Kidney (tissue), 14 donors: ENCODE data around the gene FOXF2. TPM values are rescaled to one million over a fixed set of nuclear protein-coding genes. Genes with fewer than 3 reads are reported as not detected.

Experiments
- DNase-seq, 5 donors: peaks; one replicate each; pipeline ENCODE4 v3.0.0-alpha.2; 2013 to 2020
- FAIRE-seq: peaks from 2 replicates; lab custom pipeline; 2012; peaks lifted over from hg19 to GRCh38; lab: Jason Lieb, UNC
- H3K27ac ChIP-seq, 2 donors: one replicate each; pipeline ENCODE4 v1.7.0; 2013; ENCODE audit warnings: low read depth in 2 of 2, low read length in 2 of 2, inconsistent platforms in 1 of 2
- H3K27me3 ChIP-seq: one replicate; pipeline ENCODE4 v1.7.1; 2013; ENCODE audit warnings: low read length, inconsistent platforms; ENCODE audit not compliant: control insufficient read depth, insufficient read depth
- H3K36me3 ChIP-seq, 3 donors: one replicate each; pipeline versions ENCODE4 v1.7.0 to v1.7.1; 2013; ENCODE audit warnings: low read length in 3 of 3, control low read depth in 1 of 3, inconsistent platforms in 1 of 3; ENCODE audit not compliant: insufficient read depth in 3 of 3, control insufficient read depth in 2 of 3
- H3K4me1 ChIP-seq, 3 donors: one replicate each; pipeline versions ENCODE4 v1.7.0 to v1.7.1; 2013; ENCODE audit warnings: low read length in 3 of 3, inconsistent platforms in 1 of 3, low read depth in 1 of 3; ENCODE audit not compliant: control insufficient read depth in 2 of 3, insufficient read depth in 2 of 3
- H3K4me3 ChIP-seq, 3 donors: one replicate each; pipeline versions ENCODE4 v1.7.0 to v1.8.1; 2013; ENCODE audit warnings: low read length in 3 of 3, control low read depth in 1 of 3, inconsistent platforms in 1 of 3
- H3K9ac ChIP-seq, 3 donors: one replicate each; pipeline versions ENCODE4 v1.7.0 to v1.7.1; 2013; ENCODE audit warnings: low read length in 3 of 3, control low read depth in 1 of 3, inconsistent platforms in 1 of 3
- H3K9me3 ChIP-seq, 3 donors: one replicate each; pipeline versions ENCODE4 v1.7.0 to v1.7.1; 2013; ENCODE audit warnings: low read length in 3 of 3, control low read depth in 1 of 3, inconsistent platforms in 1 of 3; ENCODE audit not compliant: control insufficient read depth in 2 of 3, insufficient read depth in 1 of 3
- intact Hi-C: fragments of 100-400 bp; cut with DNase I; formaldehyde crosslinking; loops from one replicate; pipeline ENCODE4 v1.11.1; 2022
- polyA plus RNA-seq: library from polyadenylated mRNA; stranded (reverse); fragments of 350-450 nt; fragmentation: Illumina TruSeq; extraction: RNeasy Lipid Tissue Mini Kit (QIAGEN cat#74804); gene quantifications from one replicate; pipeline ENCODE4 v1.2.3, GENCODE V29; 2014; ENCODE audit warnings: low read depth, low replicate concordance; ENCODE audit not compliant: insufficient read depth
- total RNA-seq: library from RNA; stranded (reverse); fragmentation: NEBNext Ultra II Directional; extraction: Animal tissue kit (Norgen Biotek cat#: 25700); gene quantifications from one replicate; pipeline ENCODE4 v1.2.1, GENCODE V29; 2021
- TF ChIP-seq, protein P1 (sequence below): IDR thresholded peaks from 3 replicates; pipeline ENCODE4 v1.5.1; 2012; ENCODE audit warnings: mild to moderate bottlenecking, moderate library complexity, borderline replicate concordance; ENCODE audit not compliant: insufficient read depth; ENCODE audit errors: extremely low read depth
- donor health status: control.
- donor health status: control.
- donor health status: control.
- donor health status: control.
- donor health status: control.
- donor health status: DM: yes; HTN: yes; CAD: no.
- donor health status: Normal renal cell carcinoma (clear cell type).

Gene FOXF2
- total and polyA plus RNA-seq, 2 donors from 2014 or later, result 0.44 TPM; not detected in 1

DNA sequence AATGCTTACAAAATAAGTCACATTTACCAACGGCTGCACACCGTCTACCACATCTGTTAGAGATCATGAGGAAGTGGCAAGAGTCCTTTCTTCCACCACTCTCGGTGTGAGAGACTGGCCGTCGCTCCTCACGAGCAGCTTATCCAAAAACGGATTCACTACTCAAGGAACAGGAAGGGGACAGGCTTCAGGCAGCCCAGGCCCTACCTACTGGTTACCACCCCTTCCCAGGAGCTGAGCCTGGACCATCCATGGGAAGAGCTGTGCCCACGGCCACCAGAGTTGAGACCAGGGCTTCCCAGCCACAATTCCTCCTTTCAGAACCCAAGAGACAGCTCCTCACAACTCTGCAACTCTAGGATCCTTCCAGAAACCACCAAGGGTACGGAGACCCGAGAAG lies 37.0 kb downstream of the FOXF2 start:
- H3K4me3 ChIP-seq, result no peak overlapping the region
- H3K27ac ChIP-seq, result no peak overlapping the region
- H3K9ac ChIP-seq, result no peak overlapping the region
- peaks cover 0 to under 1% (median 0%) of the 10 kb centered on the region in 3 donors for H3K9me3 ChIP-seq
- H3K4me1 ChIP-seq, result no peaks in the 10 kb centered on the region
- no peak for FAIRE-seq
- no peaks in the 10 kb centered on the region for H3K36me3 ChIP-seq
- TF ChIP-seq, protein P1, sequence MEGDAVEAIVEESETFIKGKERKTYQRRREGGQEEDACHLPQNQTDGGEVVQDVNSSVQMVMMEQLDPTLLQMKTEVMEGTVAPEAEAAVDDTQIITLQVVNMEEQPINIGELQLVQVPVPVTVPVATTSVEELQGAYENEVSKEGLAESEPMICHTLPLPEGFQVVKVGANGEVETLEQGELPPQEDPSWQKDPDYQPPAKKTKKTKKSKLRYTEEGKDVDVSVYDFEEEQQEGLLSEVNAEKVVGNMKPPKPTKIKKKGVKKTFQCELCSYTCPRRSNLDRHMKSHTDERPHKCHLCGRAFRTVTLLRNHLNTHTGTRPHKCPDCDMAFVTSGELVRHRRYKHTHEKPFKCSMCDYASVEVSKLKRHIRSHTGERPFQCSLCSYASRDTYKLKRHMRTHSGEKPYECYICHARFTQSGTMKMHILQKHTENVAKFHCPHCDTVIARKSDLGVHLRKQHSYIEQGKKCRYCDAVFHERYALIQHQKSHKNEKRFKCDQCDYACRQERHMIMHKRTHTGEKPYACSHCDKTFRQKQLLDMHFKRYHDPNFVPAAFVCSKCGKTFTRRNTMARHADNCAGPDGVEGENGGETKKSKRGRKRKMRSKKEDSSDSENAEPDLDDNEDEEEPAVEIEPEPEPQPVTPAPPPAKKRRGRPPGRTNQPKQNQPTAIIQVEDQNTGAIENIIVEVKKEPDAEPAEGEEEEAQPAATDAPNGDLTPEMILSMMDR, result no peak
- intact Hi-C loops, result no loop called here
- H3K27me3 ChIP-seq, result no peaks in the 10 kb centered on the region
- no peak for DNase-seq

DNA sequence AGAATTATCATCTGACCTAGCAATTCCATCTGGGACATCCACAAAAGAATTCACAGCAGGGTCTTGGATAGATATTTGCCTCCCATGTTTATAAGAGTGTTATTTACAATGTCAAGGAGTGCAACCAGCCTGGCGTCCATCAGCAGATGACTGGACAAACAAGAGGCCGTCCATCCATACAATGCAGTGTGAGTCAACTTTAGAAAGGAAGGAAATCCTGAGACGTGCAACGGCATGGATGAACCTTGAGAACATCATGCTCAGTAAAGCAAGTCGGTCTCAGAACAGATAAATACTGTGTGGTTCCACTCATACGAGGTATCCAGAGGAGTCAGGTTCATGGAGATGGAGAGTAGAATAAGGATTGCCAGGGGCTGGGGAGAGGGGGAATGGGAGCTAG lies 46.4 kb downstream of the FOXF2 start:
- TF ChIP-seq, protein P1, result no peak
- Histone ChIP-seq H3K27me3 (peaks cover 2% of the 10 kb centered on the region), H3K4me3 (no peak overlapping the region), H3K4me1 (no peaks in the 10 kb centered on the region), H3K9me3 (no peaks in the 10 kb centered on the region), H3K9ac (no peak overlapping the region), H3K27ac (no peak overlapping the region), H3K36me3 (no peaks in the 10 kb centered on the region)
- FAIRE-seq (no peak), DNase-seq (peak in 1 of 5 donors; percentile 4)
- intact Hi-C loops, result no loop called here

DNA sequence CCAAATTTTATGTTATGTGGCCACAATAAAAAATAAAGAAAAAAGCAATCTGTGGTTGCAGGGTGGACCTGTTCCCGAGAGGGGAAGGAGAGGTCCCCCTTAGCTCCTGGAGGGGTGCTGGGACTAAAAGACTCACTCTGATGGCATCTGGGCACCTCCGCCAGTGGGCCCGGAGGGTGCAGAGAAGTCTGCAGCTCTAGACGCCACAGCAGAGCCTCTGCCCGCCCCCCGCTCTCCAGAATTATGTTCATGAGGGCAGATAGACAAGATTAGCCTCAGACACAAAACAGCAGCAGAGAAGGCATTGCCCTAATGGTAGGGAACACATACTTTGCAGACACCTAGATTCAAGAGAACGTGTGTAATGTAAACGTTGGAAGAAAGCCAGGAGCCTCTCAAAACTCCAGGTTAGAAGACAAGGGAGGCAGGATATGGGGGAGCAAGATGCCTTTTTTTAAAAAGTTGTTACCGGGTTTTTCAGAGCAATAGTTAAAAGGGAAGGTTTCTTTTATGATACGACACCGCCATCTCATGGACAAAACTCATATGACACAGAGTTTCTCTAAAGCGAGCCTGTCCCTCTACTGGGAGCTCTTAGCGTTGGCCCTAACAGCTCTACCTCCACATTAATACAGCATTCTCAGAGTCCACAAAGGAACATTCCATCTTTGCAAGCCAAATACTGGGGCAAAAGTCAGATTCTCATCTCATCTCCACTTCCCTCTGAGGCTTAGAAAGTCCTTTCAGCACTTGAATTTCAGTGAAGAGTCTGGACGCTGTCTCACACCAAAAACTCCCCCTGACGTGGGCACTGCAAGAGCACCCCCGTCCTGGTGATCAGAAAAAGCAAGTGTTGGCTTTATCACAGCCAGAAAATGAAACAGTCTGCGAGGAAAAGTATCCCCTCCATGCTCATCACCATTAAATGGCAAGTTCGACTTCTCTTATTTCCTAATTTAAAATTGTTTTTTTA lies 47.2 kb downstream of the FOXF2 start:
- no peak overlapping the region for H3K4me3 ChIP-seq
- no peaks in the 10 kb centered on the region for H3K36me3 ChIP-seq
- intact Hi-C loops, result no loop called here
- TF ChIP-seq, protein P1, result peak; percentile 75
- no peaks in the 10 kb centered on the region for H3K9me3 ChIP-seq
- peak in 4 of 5 donors; percentile 54 to 91 (median 84) for DNase-seq
- no peaks in the 10 kb centered on the region for H3K4me1 ChIP-seq
- no peak overlapping the region for H3K27ac ChIP-seq
- H3K9ac ChIP-seq, result no peak overlapping the region
- FAIRE-seq, result no peak
- peaks cover 2% of the 10 kb centered on the region for H3K27me3 ChIP-seq
